MM.1S (cell line): ENCODE results near the gene SVEP1.

Source experiments
- DNase-seq: peaks from one replicate; pipeline ENCODE4 v3.0.0-alpha.2; 2015
- H2AFZ ChIP-seq: fragments of 300-600 bp; sonication (generic); 2 replicates; pipeline ENCODE4 v1.6.0; 2016; ENCODE audit warnings: antibody characterized with exemption, low read length
- H3F3A ChIP-seq: fragments of 300-600 bp; sonication (generic); 2 replicates; pipeline ENCODE4 v1.6.1; 2016; ENCODE audit warnings: mild to moderate bottlenecking, antibody characterized with exemption, low read length, moderate library complexity, mixed read lengths; ENCODE audit not compliant: insufficient read depth
- H3K27ac ChIP-seq: fragments of 300-600 bp; sonication (generic); 2 replicates; pipeline ENCODE4 v1.5.1; 2016; ENCODE audit warnings: mild to moderate bottlenecking, low read length
- H3K27me3 ChIP-seq: fragments of 300-600 bp; sonication (generic); replicated peaks from 2 replicates; pipeline ENCODE4 v1.6.0; 2016; ENCODE audit warnings: low read length; ENCODE audit not compliant: insufficient read depth
- H3K36me3 ChIP-seq: fragments of 300-600 bp; sonication (generic); replicated peaks from 2 replicates; pipeline ENCODE4 v1.6.1; 2016; ENCODE audit warnings: mild to moderate bottlenecking, low read length, mixed read lengths; ENCODE audit not compliant: insufficient read depth
- H3K4me1 ChIP-seq: fragments of 300-600 bp; sonication (generic); 2 replicates; pipeline ENCODE4 v1.6.1; 2016; ENCODE audit warnings: low read length, mixed read lengths
- H3K4me2 ChIP-seq: fragments of 300-600 bp; sonication (generic); 2 replicates; pipeline ENCODE4 v1.6.0; 2016; ENCODE audit warnings: low read depth, low read length
- H3K4me3 ChIP-seq: fragments of 300-600 bp; sonication (generic); 2 replicates; pipeline ENCODE4 v1.5.1; 2016; ENCODE audit warnings: low read length, mixed read lengths
- H3K79me2 ChIP-seq: fragments of 300-600 bp; sonication (generic); 2 replicates; pipeline ENCODE4 v1.6.1; 2016; ENCODE audit warnings: mixed run types, low read length, mixed read lengths
- H3K9ac ChIP-seq: fragments of 300-600 bp; sonication (generic); 2 replicates; pipeline ENCODE4 v1.6.1; 2016; ENCODE audit warnings: low read length, mixed read lengths
- H3K9me2 ChIP-seq: fragments of 300-600 bp; sonication (generic); replicated peaks from 2 replicates; pipeline ENCODE4 v1.6.1; 2016; ENCODE audit warnings: mild to moderate bottlenecking, low read length, mixed read lengths; ENCODE audit not compliant: insufficient read depth
- H3K9me3 ChIP-seq: fragments of 300-600 bp; sonication (generic); replicated peaks from 2 replicates; pipeline ENCODE4 v1.6.1; 2016; ENCODE audit warnings: mild to moderate bottlenecking, low read length, mixed read lengths; ENCODE audit not compliant: insufficient read depth
- H4K20me1 ChIP-seq: fragments of 300-600 bp; sonication (generic); 2 replicates; pipeline ENCODE4 v1.6.1; 2016; ENCODE audit warnings: mild to moderate bottlenecking, low read length, moderate library complexity, mixed read lengths; ENCODE audit not compliant: insufficient read depth
- CTCF ChIP-seq: fragments of 300-600 bp; sonication (generic); IDR thresholded peaks from 2 replicates; pipeline ENCODE4 v1.5.1; 2016; ENCODE audit warnings: antibody characterized with exemption, low read length, mixed read lengths
- EZH2 ChIP-seq: fragments of 300-600 bp; sonication (generic); optimal IDR thresholded peaks from 2 replicates; pipeline ENCODE3; 2017; ENCODE audit warnings: low read depth, mild to moderate bottlenecking, antibody characterized with exemption, low read length, mixed read lengths
- EZH2phosphoT487 ChIP-seq: fragments of 300-600 bp; sonication (generic); IDR thresholded peaks from 2 replicates; pipeline ENCODE4 v1.6.1; 2018; ENCODE audit warnings: antibody characterized with exemption, low read length

The SVEP1 gene

GRCh38 chr9:110590816-110591215 lies 11.3 kb upstream of the SVEP1 start:
- Histone ChIP-seq H4K20me1 (no peaks in the 10 kb centered on the region), H3K4me2 (no peak overlapping the region), H3K9me3 (no peaks in the 10 kb centered on the region), H3K4me1 (no peaks in the 10 kb centered on the region), H3K79me2 (no peaks in the 10 kb centered on the region), H3K9me2 (no peaks in the 10 kb centered on the region), H3F3A (no peaks in the 10 kb centered on the region), H3K27ac (no peak overlapping the region), H3K36me3 (no peaks in the 10 kb centered on the region), H2AFZ (no peak overlapping the region), H3K9ac (no peak overlapping the region), H3K4me3 (no peak overlapping the region), H3K27me3 (no peaks in the 10 kb centered on the region)
- TF ChIP-seq EZH2, result no peak
- TF ChIP-seq EZH2phosphoT487, result no peak
- TF ChIP-seq CTCF, result no peak
- no peak for DNase-seq

- Histone ChIP-seq H3K79me2 (no peaks in the 10 kb centered on the region), H3K9me3 (no peaks in the 10 kb centered on the region), H3K4me1 (no peaks in the 10 kb centered on the region), H3K4me2 (no peak overlapping the region), H3F3A (no peaks in the 10 kb centered on the region), H3K27ac (no peak overlapping the region), H3K4me3 (no peak overlapping the region), H4K20me1 (no peaks in the 10 kb centered on the region), H3K27me3 (no peaks in the 10 kb centered on the region), H3K9ac (no peak overlapping the region), H3K9me2 (no peaks in the 10 kb centered on the region), H2AFZ (no peak overlapping the region), H3K36me3 (no peaks in the 10 kb centered on the region)
- DNase-seq, result no peak
- TF ChIP-seq EZH2phosphoT487 (no peak), CTCF (no peak), EZH2 (no peak)
Measured at GRCh38 chr9:110588296-110588695, 8.8 kb upstream of the SVEP1 start.

- no peaks in the 10 kb centered on the region for H3K9me2 ChIP-seq
- no peak overlapping the region for H3K27ac ChIP-seq
- H3K4me2 ChIP-seq, result no peak overlapping the region
- no peak overlapping the region for H3K9ac ChIP-seq
- H2AFZ ChIP-seq, result peak overlapping the region; percentile 27; the same call in 1 of the 2 replicates
- no peaks in the 10 kb centered on the region for H4K20me1 ChIP-seq
- H3K4me1 ChIP-seq, result no peaks in the 10 kb centered on the region
- no peaks in the 10 kb centered on the region for H3K36me3 ChIP-seq
- H3K27me3 ChIP-seq, result no peaks in the 10 kb centered on the region
- no peak for DNase-seq
- no peaks in the 10 kb centered on the region for H3K9me3 ChIP-seq
- H3F3A ChIP-seq, result no peaks in the 10 kb centered on the region
- no peak for TF ChIP-seq EZH2
- TF ChIP-seq CTCF, result peak; percentile 19; the same call in 1 of the 2 replicates
- TF ChIP-seq EZH2phosphoT487, result no peak
- no peak overlapping the region for H3K4me3 ChIP-seq
- no peaks in the 10 kb centered on the region for H3K79me2 ChIP-seq
Measured at GRCh38 chr9:110583237-110583636, 3.7 kb upstream of the SVEP1 start.
